Activated CD8-positive, alpha-beta T cell treated with anti-CD3 and anti-CD28 coated beads for 36 hours (primary cell): Measurements from ENCODE around the gene ST6GALNAC1. TPM values are rescaled to one million over a fixed set of nuclear protein-coding genes. Genes with fewer than 3 reads are reported as not detected.

Experiments used
- ATAC-seq: fragments of 200-7000 bp; cut with Tn5 transposase; one replicate; pipeline ENCODE4 v1.10.0; 2021; ENCODE audit warnings: mild to moderate bottlenecking, moderate library complexity
- CTCF ChIA-PET: fragments of 350-600 bp; sonication (Branson Sonifier 250); formaldehyde crosslinking; loops from one replicate; lab custom pipeline; 2021; ENCODE audit warnings: antibody characterized with exemption; lab: Charles Lee
- POLR2A ChIA-PET: fragments of 350-600 bp; sonication (Branson Sonifier 250); formaldehyde crosslinking; loops from one replicate; lab custom pipeline; 2021; ENCODE audit warnings: antibody characterized with exemption; lab: Charles Lee
- DNase-seq: peaks from one replicate; pipeline ENCODE4 v3.0.0-alpha.2; 2020
- H3K27ac Mint-ChIP-seq: one replicate; pipeline ENCODE4 v1.8.0; 2021; ENCODE audit warnings: mild to moderate bottlenecking, mixed read lengths
- H3K27me3 Mint-ChIP-seq: one replicate; pipeline ENCODE4 v1.8.0; 2021; ENCODE audit warnings: mixed read lengths
- H3K36me3 Mint-ChIP-seq: one replicate; pipeline ENCODE4 v1.8.0; 2021; ENCODE audit warnings: low read depth, mixed read lengths
- H3K4me1 Mint-ChIP-seq: one replicate; pipeline ENCODE4 v1.8.0; 2021; ENCODE audit warnings: low read depth, mixed read lengths
- H3K4me3 Mint-ChIP-seq: one replicate; pipeline ENCODE4 v1.8.0; 2021; ENCODE audit warnings: mild to moderate bottlenecking, moderate library complexity, mixed read lengths
- H3K9me3 Mint-ChIP-seq: one replicate; pipeline ENCODE4 v1.8.0; 2021; ENCODE audit warnings: mixed read lengths
- CTCF ChIP-seq: fragments of 200-600 bp; IDR thresholded peaks from one replicate; pipeline ENCODE4 v1.8.0; 2022; ENCODE audit warnings: antibody characterized with exemption, mild to moderate bottlenecking
- intact Hi-C: fragments of 100-400 bp; cut with micrococcal nuclease; formaldehyde crosslinking; loops from one replicate; pipeline ENCODE4 v1.10.0; 2022
- total RNA-seq, 2 experiments: library from RNA; stranded (reverse); gene quantifications; one replicate each; pipeline ENCODE4 v1.2.3, GENCODE V29; 2021

The ST6GALNAC1 gene
- total RNA-seq, 2 experiments from 2014 or later: not detected

- CTCF ChIA-PET: interaction anchor here (0.9 to 1.2 kb wide), 3 partner anchors 11 to 24 kb away, joined by 3 read pairs; partner anchors contain the start of gene ST6GALNAC2
- no peak overlapping the region for H3K4me3 Mint-ChIP-seq
- H3K36me3 Mint-ChIP-seq: no peaks in the 10 kb centered on the region
- intact Hi-C loops: no loop called here
- H3K9me3 Mint-ChIP-seq: no peaks in the 10 kb centered on the region
- POLR2A ChIA-PET: interaction anchor here (1.2 kb wide), 1 partner anchor 11 kb away, joined by 3 read pairs; no protein-coding TSS in a partner anchor
- no peak overlapping the region for H3K27ac Mint-ChIP-seq
- no peak for TF ChIP-seq CTCF
- ATAC-seq: no peak
- H3K4me1 Mint-ChIP-seq: peaks cover 10% of the 10 kb centered on the region
- no peak for DNase-seq
- peaks cover 4% of the 10 kb centered on the region for H3K27me3 Mint-ChIP-seq
Observed at GRCh38 chr17:76601065-76601464, 42.5 kb downstream of the ST6GALNAC1 start.

- Mint-ChIP-seq H3K9me3 (no peaks in the 10 kb centered on the region), H3K27me3 (peaks cover 2% of the 10 kb centered on the region), H3K4me1 (peaks cover 10% of the 10 kb centered on the region), H3K36me3 (no peaks in the 10 kb centered on the region), H3K27ac (no peak overlapping the region), H3K4me3 (no peak overlapping the region)
- CTCF ChIA-PET: interaction anchor here (0.6 to 3.2 kb wide), 5 partner anchors 16 to 82 kb away, joined by 3 to 9 read pairs (median 4); no protein-coding TSS in a partner anchor
- intact Hi-C loops: no loop called here
- ATAC-seq (no peak), DNase-seq (no peak)
- POLR2A ChIA-PET: no interaction called here
- TF ChIP-seq CTCF: no peak
Observed at GRCh38 chr17:76599694-76600460, 43.7 kb downstream of the ST6GALNAC1 start.

GRCh38 chr17:76598004-76598439, 45.5 kb downstream of the ST6GALNAC1 start:
- H3K27me3 Mint-ChIP-seq: peaks cover 2% of the 10 kb centered on the region
- H3K4me3 Mint-ChIP-seq: no peak overlapping the region
- ChIA-PET POLR2A (interaction anchor here (0.6 to 1.4 kb wide), 5 partner anchors 12 to 40 kb away, joined by 3 to 4 read pairs (median 4); partner anchors contain the start of gene ST6GALNAC2), CTCF (interaction anchor here (0.8 to 3.2 kb wide), 5 partner anchors 26 to 189 kb away, joined by 3 to 11 read pairs (median 4); no protein-coding TSS in a partner anchor)
- no peak for ATAC-seq
- H3K4me1 Mint-ChIP-seq: peaks cover 10% of the 10 kb centered on the region
- no peak for DNase-seq
- H3K9me3 Mint-ChIP-seq: no peaks in the 10 kb centered on the region
- no peak overlapping the region for H3K27ac Mint-ChIP-seq
- no peaks in the 10 kb centered on the region for H3K36me3 Mint-ChIP-seq
- intact Hi-C loops: no loop called here
- no peak for TF ChIP-seq CTCF

- no peaks in the 10 kb centered on the region for H3K9me3 Mint-ChIP-seq
- no peak overlapping the region for H3K4me3 Mint-ChIP-seq
- peaks cover 10% of the 10 kb centered on the region for H3K4me1 Mint-ChIP-seq
- no peak overlapping the region for H3K27ac Mint-ChIP-seq
- intact Hi-C loops: no loop called here
- no peak for ATAC-seq
- ChIA-PET POLR2A (interaction anchor here (0.6 to 0.9 kb wide), 2 partner anchors 37 to 39 kb away, joined by 3 to 4 read pairs; no protein-coding TSS in a partner anchor), CTCF (interaction anchor here (1.2 to 3.2 kb wide), 4 partner anchors 27 to 84 kb away, joined by 3 to 11 read pairs (median 6); no protein-coding TSS in a partner anchor)
- no peak for TF ChIP-seq CTCF
- peaks cover 2% of the 10 kb centered on the region for H3K27me3 Mint-ChIP-seq
- no peaks in the 10 kb centered on the region for H3K36me3 Mint-ChIP-seq
- DNase-seq: no peak
Observed at GRCh38 chr17:76597156-76598003, 46.2 kb downstream of the ST6GALNAC1 start.
